Measurements from ENCODE around the gene NEK9.
A peak's percentile ranks its signal among the peaks of the same experiment; 100 is the strongest.

- peak; percentile 56; the same call in 1 of the 2 replicates for TF ChIP-seq CTCF (IDR thresholded peaks at IDR 0.05)
- TF ChIP-seq REST (IDR thresholded peaks at IDR 0.05; ENCODE audit: insufficient read depth in 1 of 2, low read depth in 2 of 2, low read length in 1 of 2), result no peak
- TF ChIP-seq POLR2AphosphoS5 (IDR thresholded peaks at IDR 0.05; ENCODE audit: low read depth, low read length), result no peak
These were observed 5.7 kb upstream of the NEK9 start for GRCh38 chr14:75132382-75133086.
